ENCODE results near the gene PRKACG.

PRKACG gene

DNA sequence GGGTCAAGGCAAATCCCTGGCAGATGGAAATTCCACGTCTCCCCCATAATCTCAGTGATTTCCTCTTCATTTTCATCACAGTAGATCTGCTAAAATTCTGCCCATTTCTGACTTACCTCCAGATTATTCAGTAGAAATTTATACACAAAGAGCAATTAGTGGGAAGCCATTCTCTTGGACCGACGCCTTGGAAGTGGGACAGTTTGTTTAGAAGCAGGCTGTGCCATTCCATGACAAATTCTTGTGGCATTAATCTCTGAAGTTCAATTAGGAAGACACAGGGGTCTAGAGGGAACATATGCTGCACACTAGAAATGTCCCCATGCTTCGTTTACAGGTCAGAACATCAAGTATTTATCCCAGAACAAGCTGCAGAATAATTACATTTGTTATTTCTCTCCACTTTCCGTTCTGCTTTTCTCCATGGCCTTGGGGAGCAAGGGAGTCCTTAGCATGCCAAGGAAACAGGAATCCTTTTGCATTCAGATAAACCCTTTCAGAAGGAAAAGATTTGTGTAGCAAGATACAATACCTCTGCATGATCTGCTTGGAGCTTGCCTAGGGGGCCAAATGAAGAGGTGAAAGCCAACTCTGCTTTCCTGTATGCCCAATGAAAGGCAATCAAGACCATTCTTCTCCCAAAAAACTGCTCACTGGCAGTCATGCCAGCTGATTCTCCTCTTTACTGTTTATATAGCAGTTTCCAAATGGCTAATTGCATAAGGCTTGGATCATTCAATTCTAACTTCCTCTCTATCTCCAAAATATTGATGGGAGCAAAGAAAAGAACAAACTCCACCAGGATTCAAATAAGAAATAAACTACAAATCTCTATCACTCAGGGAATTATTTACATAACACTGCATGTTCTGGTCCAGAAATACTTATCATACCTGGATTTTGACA lies 2.5 kb upstream of the PRKACG start:
- Histone ChIP-seq H3K4me3 (no peak overlapping the region), H3K9ac (ENCODE audit: insufficient read length) (no peak overlapping the region), H3K36me3 (ENCODE audit: insufficient read depth, low read length) (no peaks in the 10 kb centered on the region), H3K27ac (no peak overlapping the region), H3K9me3 (ENCODE audit: low read depth, low read length) (no peaks in the 10 kb centered on the region)
- TF ChIP-seq EZH2 (IDR thresholded peaks at IDR 0.05) (no peak), FOXP2 (optimal IDR thresholded peaks at IDR 0.05; ENCODE audit: control extremely low read depth, extremely low read length, insufficient read depth) (no peak), POLR2AphosphoS5 (IDR thresholded peaks at IDR 0.05; ENCODE audit: borderline replicate concordance, low read depth, low read length) (no peak)
- DNase-seq (ENCODE audit: low read depth, low spot score) = no peak

DNA sequence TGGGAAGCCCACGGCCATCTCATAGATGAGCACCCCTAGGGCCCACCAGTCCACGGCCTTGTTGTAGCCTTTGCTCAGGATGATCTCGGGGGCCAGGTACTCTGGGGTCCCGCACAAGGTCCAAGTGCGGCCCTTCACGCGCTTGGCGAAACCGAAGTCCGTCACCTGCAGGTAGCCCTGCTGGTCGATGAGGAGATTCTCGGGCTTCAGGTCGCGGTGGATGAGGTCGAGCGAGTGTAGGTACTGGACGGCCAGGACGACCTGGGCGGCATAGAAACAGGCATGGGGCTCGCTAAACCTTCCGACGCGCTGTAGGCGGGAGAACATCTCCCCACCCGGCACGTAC lies 558 bp downstream of the PRKACG start:
- no peak for DNase-seq (ENCODE audit: low read depth, low spot score)
- no peak for TF ChIP-seq POLR2AphosphoS5 (IDR thresholded peaks at IDR 0.05; ENCODE audit: borderline replicate concordance, low read depth, low read length)
- TF ChIP-seq FOXP2 (optimal IDR thresholded peaks at IDR 0.05; ENCODE audit: control extremely low read depth, extremely low read length, insufficient read depth) = no peak
- no peak for TF ChIP-seq EZH2 (IDR thresholded peaks at IDR 0.05)
- H3K9me3 ChIP-seq (ENCODE audit: low read depth, low read length) = no peaks in the 10 kb centered on the region
- no peaks in the 10 kb centered on the region for H3K36me3 ChIP-seq (ENCODE audit: insufficient read depth, low read length)
- no peak overlapping the region for H3K27ac ChIP-seq
- no peak overlapping the region for H3K9ac ChIP-seq (ENCODE audit: insufficient read length)
- no peak overlapping the region for H3K4me3 ChIP-seq

DNA sequence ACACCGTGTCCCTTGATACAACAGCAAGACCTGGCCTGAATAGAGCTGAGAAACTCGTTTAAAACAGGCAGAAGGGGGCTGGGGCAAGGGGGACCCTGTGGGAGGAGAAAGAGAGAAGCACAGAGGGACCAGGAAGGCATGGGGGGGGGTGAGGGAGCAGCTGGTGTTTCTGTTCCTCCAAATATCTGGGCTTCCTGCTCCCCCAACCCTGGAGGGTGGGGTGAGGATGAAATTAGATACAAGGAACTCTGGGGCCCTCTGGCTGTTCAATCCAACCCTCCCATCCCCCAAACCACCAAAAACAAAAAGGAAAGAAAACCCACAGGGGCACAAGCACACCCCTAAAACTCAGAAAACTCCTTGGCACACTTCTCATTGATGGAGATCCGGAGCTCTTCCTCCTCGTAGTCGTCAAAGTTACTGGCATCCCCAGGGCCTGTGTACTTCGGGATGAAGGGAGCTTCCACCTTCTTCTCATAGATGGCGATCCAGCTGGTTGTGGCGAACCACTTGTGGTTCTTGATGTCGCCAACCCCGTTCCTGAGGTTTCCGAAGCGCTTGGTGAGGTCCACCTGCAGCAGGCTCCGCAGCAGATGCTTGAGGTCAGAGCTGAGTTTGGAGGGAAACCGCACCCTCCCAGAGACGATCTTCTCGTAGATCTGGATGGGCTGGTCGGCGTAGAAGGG lies 1.1 kb downstream of the PRKACG start:
- DNase-seq (ENCODE audit: low read depth, low spot score) = no peak
- TF ChIP-seq EZH2 (IDR thresholded peaks at IDR 0.05) (no peak), POLR2AphosphoS5 (IDR thresholded peaks at IDR 0.05; ENCODE audit: borderline replicate concordance, low read depth, low read length) (no peak), FOXP2 (optimal IDR thresholded peaks at IDR 0.05; ENCODE audit: control extremely low read depth, extremely low read length, insufficient read depth) (no peak)
- H3K4me3 ChIP-seq = no peak overlapping the region

DNA sequence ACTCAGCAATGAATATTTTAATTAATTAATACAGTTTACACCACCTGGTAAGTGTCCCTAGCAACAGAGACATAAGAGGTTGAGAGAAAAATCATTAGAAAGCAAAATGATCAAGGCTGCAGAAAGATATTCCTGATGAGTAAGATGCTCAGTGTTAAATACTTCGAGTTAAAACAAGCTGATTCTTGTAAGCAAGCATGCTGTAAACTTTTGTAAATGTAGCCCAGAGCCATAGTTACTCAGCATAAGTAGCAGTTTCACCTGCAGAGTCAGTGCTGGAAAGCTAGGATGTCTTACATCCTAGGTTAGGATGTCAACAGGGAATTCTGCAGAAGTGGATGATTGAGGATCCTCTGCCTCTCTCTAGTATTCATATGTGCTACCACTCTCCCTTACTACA lies 4.2 kb downstream of the PRKACG start:
- H3K9ac ChIP-seq (ENCODE audit: insufficient read length) = no peak overlapping the region
- TF ChIP-seq POLR2AphosphoS5 (IDR thresholded peaks at IDR 0.05; ENCODE audit: borderline replicate concordance, low read depth, low read length) (no peak), EZH2 (IDR thresholded peaks at IDR 0.05) (no peak), FOXP2 (optimal IDR thresholded peaks at IDR 0.05; ENCODE audit: control extremely low read depth, extremely low read length, insufficient read depth) (no peak)
- no peak for DNase-seq (ENCODE audit: low read depth, low spot score)
- H3K9me3 ChIP-seq (ENCODE audit: low read depth, low read length) = no peaks in the 10 kb centered on the region
- H3K27ac ChIP-seq = no peak overlapping the region
- H3K4me3 ChIP-seq = no peak overlapping the region
- no peaks in the 10 kb centered on the region for H3K36me3 ChIP-seq (ENCODE audit: insufficient read depth, low read length)

More for the DNA sequence above, 1.1 kb downstream of the PRKACG start:
- Histone ChIP-seq H3K9me3 (ENCODE audit: low read depth, low read length) (no peaks in the 10 kb centered on the region), H3K27ac (no peak overlapping the region), H3K36me3 (ENCODE audit: insufficient read depth, low read length) (no peaks in the 10 kb centered on the region), H3K9ac (ENCODE audit: insufficient read length) (no peak overlapping the region)

DNA sequence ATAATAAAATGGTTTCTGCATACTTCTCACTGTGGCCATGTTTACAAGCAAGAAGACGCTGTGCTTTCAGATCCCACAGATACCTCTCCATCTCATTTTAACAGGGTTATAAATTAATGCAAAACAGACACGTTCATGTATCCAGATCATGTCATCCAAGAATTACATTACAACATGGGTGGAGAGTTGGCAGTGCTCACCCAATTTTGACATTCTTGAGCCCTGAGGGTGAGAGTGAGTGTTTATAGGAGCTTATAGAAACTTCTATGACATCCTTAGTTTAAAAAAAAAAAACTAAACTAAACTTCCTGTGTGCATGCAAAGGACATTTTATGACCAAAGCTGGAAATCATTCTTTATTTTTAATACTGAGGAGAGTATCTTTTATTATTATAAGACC lies 9.1 kb downstream of the PRKACG start:
- no peak for TF ChIP-seq POLR2AphosphoS5 (IDR thresholded peaks at IDR 0.05; ENCODE audit: borderline replicate concordance, low read depth, low read length)
- no peak for TF ChIP-seq EZH2 (IDR thresholded peaks at IDR 0.05)
- no peak for TF ChIP-seq FOXP2 (optimal IDR thresholded peaks at IDR 0.05; ENCODE audit: control extremely low read depth, extremely low read length, insufficient read depth)
- Histone ChIP-seq H3K27ac (no peak overlapping the region), H3K4me3 (no peak overlapping the region), H3K36me3 (ENCODE audit: insufficient read depth, low read length) (no peaks in the 10 kb centered on the region), H3K9ac (ENCODE audit: insufficient read length) (no peak overlapping the region), H3K9me3 (ENCODE audit: low read depth, low read length) (no peaks in the 10 kb centered on the region)
- DNase-seq (ENCODE audit: low read depth, low spot score) = no peak

DNA sequence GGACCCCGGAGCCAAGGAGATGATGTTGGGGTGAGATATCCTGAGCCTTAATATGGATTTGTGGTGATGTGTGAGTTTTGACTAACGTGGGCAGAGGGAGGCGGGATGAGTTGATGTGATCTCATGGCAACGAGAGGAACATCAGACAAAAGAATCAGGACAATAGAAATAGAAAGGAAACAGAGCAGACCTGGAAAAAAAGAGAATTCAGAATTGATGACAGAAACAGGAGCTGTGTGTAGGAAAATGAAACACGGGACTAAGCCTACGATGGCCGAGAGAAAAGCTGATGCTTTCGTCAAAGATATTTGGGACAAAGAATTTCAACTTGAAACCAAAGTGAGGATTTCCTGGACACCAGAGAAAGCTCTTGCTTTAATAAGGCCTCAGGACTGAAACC lies 10.9 kb downstream of the PRKACG start:
- H3K9ac ChIP-seq (ENCODE audit: insufficient read length) = no peak overlapping the region
- TF ChIP-seq FOXP2 (optimal IDR thresholded peaks at IDR 0.05; ENCODE audit: control extremely low read depth, extremely low read length, insufficient read depth) (no peak), POLR2AphosphoS5 (IDR thresholded peaks at IDR 0.05; ENCODE audit: borderline replicate concordance, low read depth, low read length) (no peak), EZH2 (IDR thresholded peaks at IDR 0.05) (no peak)
- no peak overlapping the region for H3K4me3 ChIP-seq
- H3K27ac ChIP-seq = no peak overlapping the region
- H3K36me3 ChIP-seq (ENCODE audit: insufficient read depth, low read length) = no peaks in the 10 kb centered on the region
- H3K9me3 ChIP-seq (ENCODE audit: low read depth, low read length) = no peaks in the 10 kb centered on the region
- DNase-seq (ENCODE audit: low read depth, low spot score) = no peak

DNA sequence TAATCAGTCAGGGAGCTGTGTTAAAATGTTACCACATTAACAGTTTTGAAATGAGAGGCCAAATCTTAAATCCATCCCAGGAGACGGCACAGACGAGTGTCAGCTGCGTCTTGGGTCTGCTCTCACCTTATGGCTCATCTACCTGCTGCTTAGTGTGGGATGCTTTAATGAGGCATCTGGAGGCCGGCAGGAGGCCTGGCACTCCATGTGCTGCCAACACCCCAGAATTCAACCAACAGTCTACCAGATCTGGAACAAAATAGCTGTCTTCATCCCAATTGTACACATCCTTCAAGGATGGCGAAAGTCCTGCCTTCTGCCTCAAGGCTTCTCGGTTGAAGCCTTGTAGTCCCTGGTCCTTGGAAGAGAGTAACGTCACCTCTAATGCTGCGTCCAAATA lies 12.0 kb downstream of the PRKACG start:
- H3K9me3 ChIP-seq (ENCODE audit: low read depth, low read length) = no peaks in the 10 kb centered on the region
- no peak overlapping the region for H3K4me3 ChIP-seq
- no peak overlapping the region for H3K9ac ChIP-seq (ENCODE audit: insufficient read length)
- H3K27ac ChIP-seq = no peak overlapping the region
- DNase-seq (ENCODE audit: low read depth, low spot score) = no peak
- no peak for TF ChIP-seq EZH2 (IDR thresholded peaks at IDR 0.05)
- no peaks in the 10 kb centered on the region for H3K36me3 ChIP-seq (ENCODE audit: insufficient read depth, low read length)

DNA sequence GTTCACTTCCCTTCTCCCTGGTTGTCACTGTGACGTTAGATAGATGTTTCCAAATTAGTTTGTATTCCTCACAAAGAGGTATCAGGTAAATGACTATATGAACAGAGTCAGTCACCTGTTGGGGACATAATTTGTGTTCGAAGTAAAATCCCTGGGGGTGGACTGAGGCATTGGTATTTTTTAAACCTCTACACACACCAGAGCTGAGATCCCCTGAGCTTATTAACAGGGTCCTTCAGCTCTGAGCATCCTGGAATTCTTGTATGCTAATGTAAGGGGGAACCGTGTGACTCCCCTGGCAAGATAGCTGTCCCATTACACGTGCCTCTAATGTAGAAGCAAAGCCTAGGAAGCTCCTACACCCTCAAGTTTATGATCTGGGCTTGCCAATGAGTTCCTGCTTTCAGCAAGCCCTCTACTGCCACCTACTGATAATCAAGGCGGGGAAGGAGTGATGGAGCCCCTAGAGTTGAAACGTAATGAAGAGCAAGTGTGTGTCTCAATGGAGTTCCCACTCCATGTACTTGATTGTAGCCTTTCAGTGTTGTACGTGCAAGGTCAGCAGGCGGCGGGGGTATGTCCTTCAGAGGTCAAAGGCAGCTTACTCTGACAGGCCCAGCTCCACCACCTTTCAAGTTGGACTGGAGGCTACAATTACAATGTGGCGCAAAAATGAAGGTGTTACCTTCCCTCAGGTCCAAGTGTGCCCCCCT lies 14.4 kb downstream of the PRKACG start:
- TF ChIP-seq EZH2 (IDR thresholded peaks at IDR 0.05) (no peak), POLR2AphosphoS5 (IDR thresholded peaks at IDR 0.05; ENCODE audit: borderline replicate concordance, low read depth, low read length) (no peak), FOXP2 (optimal IDR thresholded peaks at IDR 0.05; ENCODE audit: control extremely low read depth, extremely low read length, insufficient read depth) (no peak)
- DNase-seq (ENCODE audit: low read depth, low spot score) = no peak
- no peak overlapping the region for H3K9ac ChIP-seq (ENCODE audit: insufficient read length)
- H3K36me3 ChIP-seq (ENCODE audit: insufficient read depth, low read length) = no peaks in the 10 kb centered on the region
- H3K9me3 ChIP-seq (ENCODE audit: low read depth, low read length) = no peaks in the 10 kb centered on the region
- no peak overlapping the region for H3K27ac ChIP-seq
- no peak overlapping the region for H3K4me3 ChIP-seq

All from SK-N-MC (cell line).